Smooth muscle cell (in vitro differentiated cells): ENCODE data around the gene C19orf85. TPM values are rescaled to one million over a fixed set of nuclear protein-coding genes. Genes with fewer than 3 reads are reported as not detected.
A peak's percentile ranks its signal among the peaks of the same experiment; 100 is the strongest.

Source experiments
- DNase-seq: peaks from one replicate; lab custom pipeline; 2025; ENCODE audit not compliant: unreplicated experiment; lab: John Stamatoyannopoulos, UW
- H2AFZ ChIP-seq: fragments of 200-600 bp; sonication (generic); 2 replicates; pipeline ENCODE4 v1.6.0; 2016; ENCODE audit warnings: antibody characterized with exemption, low read depth, mild to moderate bottlenecking
- H3F3A ChIP-seq: fragments of 200-600 bp; sonication (generic); 2 replicates; pipeline ENCODE4 v1.6.0; 2017; ENCODE audit warnings: antibody characterized with exemption, low read depth
- H3K27ac ChIP-seq: fragments of 200-600 bp; sonication (generic); 2 replicates; pipeline ENCODE4 v1.5.1; 2016; ENCODE audit warnings: low read depth, mild to moderate bottlenecking
- H3K27me3 ChIP-seq: fragments of 200-600 bp; sonication (generic); 2 replicates; pipeline ENCODE4 v1.6.1; 2016; ENCODE audit warnings: low read depth, mild to moderate bottlenecking
- H3K36me3 ChIP-seq: fragments of 200-600 bp; sonication (generic); 2 replicates; pipeline ENCODE4 v1.5.1; 2016; ENCODE audit warnings: low read depth
- H3K4me1 ChIP-seq: fragments of 200-600 bp; sonication (generic); 2 replicates; pipeline ENCODE4 v1.5.1; 2016; ENCODE audit warnings: low read depth
- H3K4me2 ChIP-seq: fragments of 200-600 bp; sonication (generic); 2 replicates; pipeline ENCODE4 v1.6.0; 2016; ENCODE audit warnings: mild to moderate bottlenecking
- H3K4me3 ChIP-seq: fragments of 200-600 bp; sonication (generic); 2 replicates; pipeline ENCODE4 v1.5.1; 2016; ENCODE audit warnings: mild to moderate bottlenecking
- H3K79me2 ChIP-seq: fragments of 200-600 bp; sonication (generic); 2 replicates; pipeline ENCODE4 v1.6.0; 2016; ENCODE audit warnings: low read depth, mild to moderate bottlenecking
- H3K9ac ChIP-seq: fragments of 200-600 bp; sonication (generic); 2 replicates; pipeline ENCODE4 v1.6.0; 2016; ENCODE audit warnings: low read depth
- H3K9me3 ChIP-seq: fragments of 200-600 bp; sonication (generic); replicated peaks from 2 replicates; pipeline ENCODE4 v1.5.1; 2016; ENCODE audit warnings: low read depth
- H4K20me1 ChIP-seq: fragments of 200-600 bp; sonication (generic); 2 replicates; pipeline ENCODE4 v1.6.0; 2016; ENCODE audit warnings: low read depth
- WGBS: methylation state at CpG from one replicate; pipeline ENCODE4 v1.1.7; 2016; ENCODE audit warnings: low lambda C conversion rate; 5-methylcytosine and 5-hydroxymethylcytosine counted together
- polyA plus RNA-seq: library from polyadenylated mRNA; unstranded; fragments of >200 nt; fragmentation: Nextera tagmentation; extraction: Ambion mirVana; gene quantifications from 2 replicates; pipeline ENCODE4 v1.2.1, GENCODE V29; 2016
- total RNA-seq: library from RNA; depleted of rRNA; stranded (reverse); fragments of >200 nt; gene quantifications from 2 replicates; pipeline ENCODE4 v1.2.3, GENCODE V29; 2014
- TF ChIP-seq, protein P1 (sequence below): fragments of 200-600 bp; sonication (generic); IDR thresholded peaks from 2 replicates; pipeline ENCODE4 v1.5.1; 2017; ENCODE audit warnings: borderline replicate concordance, mild to moderate bottlenecking, antibody characterized with exemption; ENCODE audit not compliant: insufficient read depth, poor library complexity, severe bottlenecking

C19orf85 gene
- total and polyA plus RNA-seq, 2 experiments from 2014 or later: not detected

DNA sequence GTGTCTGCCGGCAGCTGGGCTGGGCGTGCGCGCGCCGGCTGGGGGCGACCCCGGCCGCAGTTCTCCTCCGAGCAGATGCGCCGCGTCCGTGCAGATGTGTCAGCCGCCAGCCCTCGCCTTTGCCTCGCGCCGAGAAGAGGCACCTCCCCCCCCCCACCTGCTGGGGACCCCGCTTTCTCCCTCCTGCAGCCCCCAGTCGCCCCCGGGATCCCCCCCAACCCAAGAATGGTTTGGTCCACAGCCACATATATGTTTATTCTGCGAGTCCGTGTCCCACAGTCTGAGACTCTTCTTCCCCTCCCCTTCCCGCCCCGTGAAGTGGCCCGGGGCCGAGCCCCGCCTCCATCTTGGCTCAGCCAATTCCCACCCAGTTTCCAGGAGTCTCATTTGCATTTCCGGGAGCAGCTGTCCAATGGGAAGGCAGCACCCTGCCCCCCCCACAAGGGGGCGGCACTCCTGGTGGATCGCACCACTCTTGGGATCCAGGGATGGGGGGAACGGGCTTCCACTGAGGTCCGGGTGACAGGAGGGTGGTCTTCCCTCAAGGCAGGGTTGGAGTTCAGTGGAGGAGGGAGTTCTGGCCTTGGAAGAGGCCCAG is 11.7 kb downstream of the C19orf85 start:
- H4K20me1 ChIP-seq: peaks cover 21% of the 10 kb centered on the region
- no peak overlapping the region for H3K27ac ChIP-seq
- H3K4me2 ChIP-seq: peak overlapping the region; percentile 81
- peak overlapping the region; percentile 29 for H3K4me3 ChIP-seq
- peaks cover 11% of the 10 kb centered on the region for H3K4me1 ChIP-seq
- no peak for DNase-seq
- H3K36me3 ChIP-seq: no peaks in the 10 kb centered on the region
- no peak overlapping the region for H2AFZ ChIP-seq
- peaks cover 6% of the 10 kb centered on the region for H3F3A ChIP-seq
- H3K9me3 ChIP-seq: no peaks in the 10 kb centered on the region
- TF ChIP-seq, protein P1, sequence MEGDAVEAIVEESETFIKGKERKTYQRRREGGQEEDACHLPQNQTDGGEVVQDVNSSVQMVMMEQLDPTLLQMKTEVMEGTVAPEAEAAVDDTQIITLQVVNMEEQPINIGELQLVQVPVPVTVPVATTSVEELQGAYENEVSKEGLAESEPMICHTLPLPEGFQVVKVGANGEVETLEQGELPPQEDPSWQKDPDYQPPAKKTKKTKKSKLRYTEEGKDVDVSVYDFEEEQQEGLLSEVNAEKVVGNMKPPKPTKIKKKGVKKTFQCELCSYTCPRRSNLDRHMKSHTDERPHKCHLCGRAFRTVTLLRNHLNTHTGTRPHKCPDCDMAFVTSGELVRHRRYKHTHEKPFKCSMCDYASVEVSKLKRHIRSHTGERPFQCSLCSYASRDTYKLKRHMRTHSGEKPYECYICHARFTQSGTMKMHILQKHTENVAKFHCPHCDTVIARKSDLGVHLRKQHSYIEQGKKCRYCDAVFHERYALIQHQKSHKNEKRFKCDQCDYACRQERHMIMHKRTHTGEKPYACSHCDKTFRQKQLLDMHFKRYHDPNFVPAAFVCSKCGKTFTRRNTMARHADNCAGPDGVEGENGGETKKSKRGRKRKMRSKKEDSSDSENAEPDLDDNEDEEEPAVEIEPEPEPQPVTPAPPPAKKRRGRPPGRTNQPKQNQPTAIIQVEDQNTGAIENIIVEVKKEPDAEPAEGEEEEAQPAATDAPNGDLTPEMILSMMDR: peak; percentile 21
- H3K79me2 ChIP-seq: no peaks in the 10 kb centered on the region
- WGBS: 12% methylated on average over 14 of the region's 34 CpGs
- peaks cover 40% of the 10 kb centered on the region for H3K27me3 ChIP-seq
- no peak overlapping the region for H3K9ac ChIP-seq

DNA sequence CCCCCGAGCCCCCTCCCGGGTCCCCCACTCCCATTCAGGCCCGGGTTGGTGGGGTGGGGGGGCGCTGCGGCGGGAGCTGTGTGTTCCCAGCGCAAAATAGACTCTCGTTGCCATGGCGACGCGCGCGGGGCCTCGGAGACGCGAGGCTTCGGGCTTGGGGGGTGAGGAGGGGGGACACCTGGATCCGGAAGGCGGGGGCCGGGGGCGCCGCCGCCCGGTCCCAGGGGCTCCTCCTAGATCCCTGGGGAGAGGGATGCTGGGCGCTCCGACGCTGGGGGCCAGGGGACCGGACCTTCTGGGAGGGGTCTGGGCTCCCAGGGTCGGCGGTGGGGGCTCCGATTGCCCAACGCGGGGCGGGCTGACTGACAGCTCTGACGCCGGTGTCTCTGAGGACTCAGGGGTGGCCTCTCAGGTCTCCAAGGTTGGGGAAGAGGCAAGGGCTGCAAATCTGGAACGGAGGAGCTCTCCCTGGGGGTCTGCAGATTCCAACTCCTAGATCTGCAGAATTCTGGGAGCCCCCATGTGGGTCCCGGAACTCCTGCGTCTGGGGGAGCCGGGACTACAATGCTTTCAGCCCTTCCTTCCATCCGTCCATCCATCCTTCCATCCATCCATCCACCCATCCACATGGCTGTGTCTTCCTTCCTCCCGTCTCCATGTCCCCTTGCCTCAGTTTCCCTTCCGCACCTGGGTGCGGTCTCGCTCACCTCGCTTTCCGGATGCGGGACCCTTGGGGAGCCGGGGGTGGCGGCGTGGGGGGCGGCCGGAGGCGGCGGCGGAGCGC is 12.4 kb downstream of the C19orf85 start:
- H4K20me1 ChIP-seq: peaks cover 18% of the 10 kb centered on the region
- no peak for DNase-seq
- H3K4me2 ChIP-seq: peak overlapping the region; percentile 81
- H3K4me1 ChIP-seq: peaks cover 11% of the 10 kb centered on the region
- 10% methylated on average over 23 of the region's 57 CpGs for WGBS
- H3K36me3 ChIP-seq: no peaks in the 10 kb centered on the region
- no peak overlapping the region for H3K9ac ChIP-seq
- peak overlapping the region; percentile 29 for H3K4me3 ChIP-seq
- H3K27me3 ChIP-seq: peaks cover 45% of the 10 kb centered on the region
- H3F3A ChIP-seq: peaks cover 6% of the 10 kb centered on the region
- no peaks in the 10 kb centered on the region for H3K79me2 ChIP-seq
- H3K9me3 ChIP-seq: no peaks in the 10 kb centered on the region
- TF ChIP-seq, protein P1: no peak
- no peak overlapping the region for H3K27ac ChIP-seq
- no peak overlapping the region for H2AFZ ChIP-seq

- Histone ChIP-seq H3F3A (peaks cover 6% of the 10 kb centered on the region), H3K36me3 (no peaks in the 10 kb centered on the region), H3K9me3 (no peaks in the 10 kb centered on the region), H4K20me1 (peaks cover 15% of the 10 kb centered on the region), H3K4me2 (peak overlapping the region; percentile 81), H3K4me3 (peak overlapping the region; percentile 29), H3K79me2 (no peaks in the 10 kb centered on the region), H3K27ac (no peak overlapping the region), H3K27me3 (peaks cover 53% of the 10 kb centered on the region), H3K4me1 (peaks cover 11% of the 10 kb centered on the region), H3K9ac (no peak overlapping the region), H2AFZ (no peak overlapping the region)
- 2% methylated on average over 30 of the region's 80 CpGs for WGBS
- no peak for DNase-seq
- TF ChIP-seq, protein P1: no peak
Measured at GRCh38 chr19:55451163-55451964, 13.2 kb downstream of the C19orf85 start.
